ENCODE data around the gene ZMYND8.
"Not testable (repeated sequence)": the region's sequence is repeated elsewhere in the genome, so short reads cannot be mapped to it uniquely, and the experiment has no call there.

ZMYND8 gene

GRCh38 chr20:47204008-47204849, 152.3 kb downstream of the ZMYND8 start:
- no peak for DNase-seq (ENCODE audit: low read depth)

GRCh38 chr20:47202733-47203667, 153.5 kb downstream of the ZMYND8 start:
- no peak for DNase-seq (ENCODE audit: low read depth)

- DNase-seq (ENCODE audit: low read depth) = no peak
Observed at GRCh38 chr20:47201074-47201730, 155.3 kb downstream of the ZMYND8 start.

- DNase-seq (ENCODE audit: low read depth) = no peak
Observed at GRCh38 chr20:47198996-47199552, 157.4 kb downstream of the ZMYND8 start.

GRCh38 chr20:47198254-47198671, 158.2 kb downstream of the ZMYND8 start:
- no peak for DNase-seq (ENCODE audit: low read depth)

GRCh38 chr20:47196091-47197081, 160.1 kb downstream of the ZMYND8 start:
- peak; percentile 53 for DNase-seq (ENCODE audit: low read depth)

- DNase-seq (ENCODE audit: low read depth) = no peak
Observed at GRCh38 chr20:47195573-47195972, 160.9 kb downstream of the ZMYND8 start.

- DNase-seq (ENCODE audit: low read depth) = no peak
Observed at GRCh38 chr20:47191956-47192355, 164.5 kb downstream of the ZMYND8 start.

- DNase-seq (ENCODE audit: low read depth) = no peak
Observed at GRCh38 chr20:47191074-47191673, 165.3 kb downstream of the ZMYND8 start.

GRCh38 chr20:47189060-47189459, 167.4 kb downstream of the ZMYND8 start:
- no peak for DNase-seq (ENCODE audit: low read depth)

- DNase-seq (ENCODE audit: low read depth) = no peak
Observed at GRCh38 chr20:47188540-47188939, 168.0 kb downstream of the ZMYND8 start.

GRCh38 chr20:47187450-47188195, 168.9 kb downstream of the ZMYND8 start:
- no peak for DNase-seq (ENCODE audit: low read depth)

GRCh38 chr20:47183367-47183766, 173.1 kb downstream of the ZMYND8 start:
- DNase-seq (ENCODE audit: low read depth) = no peak

- DNase-seq (ENCODE audit: low read depth) = no peak
Observed at GRCh38 chr20:47181056-47181862, 175.2 kb downstream of the ZMYND8 start.

- DNase-seq (ENCODE audit: low read depth) = no peak
Observed at GRCh38 chr20:47179267-47179666, 177.2 kb downstream of the ZMYND8 start.

GRCh38 chr20:47178851-47179250, 177.6 kb downstream of the ZMYND8 start:
- no peak for DNase-seq (ENCODE audit: low read depth)

- DNase-seq (ENCODE audit: low read depth) = no peak
Observed at GRCh38 chr20:47178277-47178676, 178.2 kb downstream of the ZMYND8 start.

GRCh38 chr20:47176217-47176616, 180.3 kb downstream of the ZMYND8 start:
- not testable (repeated sequence) for DNase-seq (ENCODE audit: low read depth)

GRCh38 chr20:47175493-47175892, 181.0 kb downstream of the ZMYND8 start:
- DNase-seq (ENCODE audit: low read depth) = no peak
